PC-3 (cell line): ENCODE results near the gene BBOX1. TPM values are rescaled to one million over a fixed set of nuclear protein-coding genes. Genes with fewer than 3 reads are reported as not detected.

ENCODE experiments used
- ATAC-seq: fragments of 200-7000 bp; cut with Tn5 transposase; 2 replicates; pipeline ENCODE4 v1.9.1; 2020; ENCODE audit warnings: mild to moderate bottlenecking, moderate library complexity
- BruUV-seq: library from RNA; stranded (reverse); fragments of 400-500 nt; replicated peaks from 2 replicates; lab custom pipeline; 2021; lab: Mats Ljungman, UMichigan
- CTCF ChIA-PET: fragments of 300-600 bp; sonication (Branson Sonifier 250); formaldehyde crosslinking; loops from one replicate; lab custom pipeline; 2022; ENCODE audit warnings: antibody characterized with exemption; lab: Charles Lee
- POLR2A ChIA-PET: fragments of 300-600 bp; sonication (Branson Sonifier 250); formaldehyde crosslinking; loops from one replicate; lab custom pipeline; 2022; ENCODE audit warnings: antibody characterized with exemption; ENCODE audit not compliant: unreplicated experiment; lab: Charles Lee
- DNase-seq: peaks from one replicate; pipeline ENCODE4 v3.0.0-alpha.2; 2015
- H2AFZ ChIP-seq: fragments of 300-600 bp; sonication (generic); 2 replicates; pipeline ENCODE4 v1.6.0; 2016; ENCODE audit warnings: antibody characterized with exemption, low read length
- H3F3A ChIP-seq: fragments of 300-600 bp; sonication (generic); one replicate; pipeline ENCODE4 v1.6.0; 2017; ENCODE audit warnings: antibody characterized with exemption, low read length, control low read depth, mild to moderate bottlenecking; ENCODE audit not compliant: unreplicated experiment
- H3K27ac ChIP-seq: fragments of 300-600 bp; sonication (generic); 2 replicates; pipeline ENCODE4 v1.5.1; 2016; ENCODE audit warnings: mild to moderate bottlenecking, low read length
- H3K27me3 ChIP-seq: fragments of 300-600 bp; sonication (generic); 2 replicates; pipeline ENCODE4 v1.6.1; 2016; ENCODE audit warnings: low read length, mixed read lengths
- H3K36me3 ChIP-seq: fragments of 300-600 bp; sonication (generic); 2 replicates; pipeline ENCODE4 v1.6.1; 2016; ENCODE audit warnings: low read depth, mixed run types, low read length, mixed read lengths
- H3K4me1 ChIP-seq: fragments of 300-600 bp; sonication (generic); 2 replicates; pipeline ENCODE4 v1.5.1; 2016; ENCODE audit warnings: low read length; ENCODE audit not compliant: insufficient read depth
- H3K4me2 ChIP-seq: fragments of 300-600 bp; sonication (generic); 2 replicates; pipeline ENCODE4 v1.6.0; 2016; ENCODE audit warnings: low read length
- H3K4me3 ChIP-seq: fragments of 300-600 bp; sonication (generic); 2 replicates; pipeline ENCODE4 v1.5.1; 2016; ENCODE audit warnings: mild to moderate bottlenecking, low read length, mixed read lengths
- H3K79me2 ChIP-seq: fragments of 300-600 bp; sonication (generic); 2 replicates; pipeline ENCODE4 v1.6.1; 2017; ENCODE audit warnings: low read length, mixed read lengths
- H3K9ac ChIP-seq: fragments of 300-600 bp; sonication (generic); 2 replicates; pipeline ENCODE4 v1.6.0; 2016; ENCODE audit warnings: mild to moderate bottlenecking, low read length
- H3K9me2 ChIP-seq: fragments of 300-600 bp; sonication (generic); replicated peaks from 2 replicates; pipeline ENCODE4 v1.6.1; 2016; ENCODE audit warnings: mixed run types, low read length, mixed read lengths
- H3K9me3 ChIP-seq: fragments of 300-600 bp; sonication (generic); 2 replicates; pipeline ENCODE4 v1.6.1; 2016; ENCODE audit warnings: low read length, mixed read lengths
- H4K20me1 ChIP-seq: fragments of 300-600 bp; sonication (generic); 2 replicates; pipeline ENCODE4 v1.6.1; 2016; ENCODE audit warnings: low read length, mixed read lengths
- CTCF ChIP-seq: fragments of 300-600 bp; sonication (generic); conservative IDR thresholded peaks from 2 replicates; pipeline ENCODE4 v1.5.1; 2017; ENCODE audit warnings: antibody characterized with exemption, low read depth, mild to moderate bottlenecking, low read length
- EZH2 ChIP-seq: fragments of 300-600 bp; sonication (generic); IDR thresholded peaks from one replicate; pipeline ENCODE4 v1.6.1; 2017; ENCODE audit warnings: antibody characterized with exemption, mild to moderate bottlenecking, low read length; ENCODE audit not compliant: unreplicated experiment
- EZH2phosphoT487 ChIP-seq: fragments of 300-600 bp; sonication (generic); IDR thresholded peaks from 2 replicates; pipeline ENCODE4 v1.6.1; 2018; ENCODE audit warnings: mild to moderate bottlenecking, antibody characterized with exemption, low read length, borderline replicate concordance
- intact Hi-C: fragments of 100-400 bp; cut with micrococcal nuclease; formaldehyde crosslinking; loops from 2 replicates; pipeline ENCODE4 v1.9.0; 2023
- total RNA-seq: library from RNA; depleted of rRNA; stranded (reverse); fragments of >200 nt; gene quantifications from 2 replicates; pipeline ENCODE4 v1.2.3, GENCODE V29; 2014

BBOX1 gene
- total RNA-seq, 1 experiment from 2014 or later = not detected

GRCh38 chr11:27025312-27025955, 15.2 kb upstream of the BBOX1 start:
- POLR2A ChIA-PET = no interaction called here
- Histone ChIP-seq H3K79me2 (no peaks in the 10 kb centered on the region), H4K20me1 (no peaks in the 10 kb centered on the region), H3K27me3 (no peaks in the 10 kb centered on the region), H3K9me2 (no peaks in the 10 kb centered on the region), H3K9ac (no peak overlapping the region), H3K27ac (no peak overlapping the region), H3K36me3 (no peaks in the 10 kb centered on the region), H3K4me2 (no peak overlapping the region), H3K4me3 (no peak overlapping the region), H3K9me3 (no peaks in the 10 kb centered on the region), H3F3A (no peaks in the 10 kb centered on the region), H3K4me1 (no peaks in the 10 kb centered on the region), H2AFZ (no peak overlapping the region)
- CTCF ChIA-PET = no interaction called here
- no TSS peak for BruUV-seq
- no peak for TF ChIP-seq EZH2
- TF ChIP-seq EZH2phosphoT487 = no peak
- TF ChIP-seq CTCF = no peak
- no peak for DNase-seq
- intact Hi-C loops = no loop called here
- ATAC-seq = no peak

GRCh38 chr11:27025957-27026733, 14.5 kb upstream of the BBOX1 start:
- no peak for ATAC-seq
- no peak overlapping the region for H2AFZ ChIP-seq
- H3K27me3 ChIP-seq = no peaks in the 10 kb centered on the region
- ChIA-PET POLR2A (no interaction called here), CTCF (no interaction called here)
- H4K20me1 ChIP-seq = no peaks in the 10 kb centered on the region
- BruUV-seq = no TSS peak
- H3K36me3 ChIP-seq = no peaks in the 10 kb centered on the region
- no peaks in the 10 kb centered on the region for H3K9me3 ChIP-seq
- no peak for DNase-seq
- intact Hi-C loops = no loop called here
- TF ChIP-seq EZH2phosphoT487 = no peak
- TF ChIP-seq CTCF = no peak
- TF ChIP-seq EZH2 = no peak
- H3K9ac ChIP-seq = no peak overlapping the region
- no peaks in the 10 kb centered on the region for H3K9me2 ChIP-seq
- H3K4me2 ChIP-seq = no peak overlapping the region
- H3K27ac ChIP-seq = no peak overlapping the region
- no peaks in the 10 kb centered on the region for H3K79me2 ChIP-seq
- H3K4me1 ChIP-seq = no peaks in the 10 kb centered on the region
- no peaks in the 10 kb centered on the region for H3F3A ChIP-seq
- H3K4me3 ChIP-seq = no peak overlapping the region

- Histone ChIP-seq H3K4me2 (no peak overlapping the region), H3F3A (no peaks in the 10 kb centered on the region), H3K4me1 (no peaks in the 10 kb centered on the region), H3K27me3 (no peaks in the 10 kb centered on the region), H3K9me2 (no peaks in the 10 kb centered on the region), H2AFZ (no peak overlapping the region), H3K9ac (no peak overlapping the region), H3K36me3 (no peaks in the 10 kb centered on the region), H4K20me1 (no peaks in the 10 kb centered on the region), H3K9me3 (no peaks in the 10 kb centered on the region), H3K27ac (no peak overlapping the region), H3K79me2 (no peaks in the 10 kb centered on the region), H3K4me3 (no peak overlapping the region)
- intact Hi-C loops = no loop called here
- DNase-seq (no peak), ATAC-seq (no peak)
- TF ChIP-seq EZH2phosphoT487 (no peak), EZH2 (no peak), CTCF (no peak)
- BruUV-seq = no TSS peak
- POLR2A ChIA-PET = no interaction called here
- CTCF ChIA-PET = no interaction called here
Observed at GRCh38 chr11:27028561-27028965, 12.1 kb upstream of the BBOX1 start.
